Neural cell (in vitro differentiated cells): ENCODE results near the gene MCUR1. TPM values are rescaled to one million over a fixed set of nuclear protein-coding genes. Genes with fewer than 3 reads are reported as not detected.

Experiments used
- H2AFZ ChIP-seq: fragments of 200-600, 300-800 bp; sonication (generic), shearing (Covaris generic); 2 replicates; pipeline ENCODE4 v1.6.0; 2014; ENCODE audit warnings: low read depth, mild to moderate bottlenecking, antibody characterized with exemption, low read length, moderate library complexity
- H3F3A ChIP-seq: fragments of 200-600 bp; shearing (Covaris generic); 2 replicates; pipeline ENCODE4 v1.6.1; 2016; ENCODE audit warnings: mild to moderate bottlenecking, moderate library complexity, mixed read lengths, antibody characterized with exemption, low read length; ENCODE audit not compliant: insufficient read depth, poor library complexity, severe bottlenecking
- H3K27ac ChIP-seq: fragments of 200-600, 300-800 bp; sonication (generic), shearing (Covaris generic); 2 replicates; pipeline ENCODE4 v1.5.1; 2014; ENCODE audit warnings: mild to moderate bottlenecking, low read length, moderate library complexity
- H3K27me3 ChIP-seq: fragments of 300-800, 200-600 bp; sonication (generic), shearing (Covaris generic); 2 replicates; pipeline ENCODE4 v1.6.0; 2014; ENCODE audit warnings: mild to moderate bottlenecking, low read depth, low read length, moderate library complexity; ENCODE audit not compliant: insufficient read depth
- H3K36me3 ChIP-seq: fragments of 300-800, 200-600 bp; sonication (generic), shearing (Covaris generic); 2 replicates; pipeline ENCODE4 v1.5.1; 2014; ENCODE audit warnings: mild to moderate bottlenecking, antibody characterized with exemption, low read length, moderate library complexity; ENCODE audit not compliant: insufficient read depth
- H3K4me2 ChIP-seq: fragments of 300-800, 200-600 bp; sonication (generic), shearing (Covaris generic); 2 replicates; pipeline ENCODE4 v1.6.0; 2014; ENCODE audit warnings: mild to moderate bottlenecking, low read length
- H3K4me3 ChIP-seq: fragments of 300-800, 200-600 bp; sonication (generic), shearing (Covaris generic); 2 replicates; pipeline ENCODE4 v1.5.1; 2014; ENCODE audit warnings: mild to moderate bottlenecking, low read length, moderate library complexity
- H3K79me2 ChIP-seq: fragments of 200-600 bp; shearing (Covaris generic); replicated peaks from 2 replicates; pipeline ENCODE4 v1.6.0; 2014; ENCODE audit warnings: mild to moderate bottlenecking, low read length, moderate library complexity; ENCODE audit not compliant: insufficient read depth
- H3K9ac ChIP-seq: fragments of 300-800, 200-600 bp; sonication (generic), shearing (Covaris generic); 2 replicates; pipeline ENCODE4 v1.6.1; 2016; ENCODE audit warnings: mild to moderate bottlenecking, low read length, mixed read lengths
- H3K9me2 ChIP-seq: fragments of 200-600 bp; shearing (Covaris generic); 2 replicates; pipeline ENCODE4 v1.6.1; 2016; ENCODE audit warnings: mild to moderate bottlenecking, low read length, mixed read lengths; ENCODE audit not compliant: insufficient read depth
- H3K9me3 ChIP-seq: fragments of 200-600, 300-800 bp; sonication (generic), shearing (Covaris generic); 2 replicates; pipeline ENCODE4 v1.6.1; 2016; ENCODE audit warnings: mild to moderate bottlenecking, mixed run types, low read length, moderate library complexity, mixed read lengths
- H4K20me1 ChIP-seq: fragments of 200-600 bp; shearing (Covaris generic); 2 replicates; pipeline ENCODE4 v1.6.1; 2016; ENCODE audit warnings: mild to moderate bottlenecking, mixed run types; ENCODE audit not compliant: insufficient read depth
- CTCF ChIP-seq: fragments of 450-650 bp; IDR thresholded peaks from 2 replicates; pipeline ENCODE4 v1.5.1; 2014; ENCODE audit warnings: antibody characterized with exemption, mild to moderate bottlenecking, moderate library complexity; ENCODE audit not compliant: poor library complexity, severe bottlenecking
- EZH2 ChIP-seq: fragments of 200-600, 300-800 bp; shearing (Covaris generic), sonication (generic); IDR thresholded peaks from 2 replicates; pipeline ENCODE4 v1.6.1; 2014; ENCODE audit warnings: antibody characterized with exemption, low read length, borderline replicate concordance, mild to moderate bottlenecking; ENCODE audit not compliant: insufficient read depth, poor library complexity, severe bottlenecking
- MXI1 ChIP-seq: fragments of 450-650 bp; conservative IDR thresholded peaks from 2 replicates; pipeline ENCODE4 v1.6.1; 2014; ENCODE audit warnings: antibody characterized with exemption, mild to moderate bottlenecking; ENCODE audit not compliant: poor library complexity, severe bottlenecking
- POLR2AphosphoS5 ChIP-seq: IDR thresholded peaks from 2 replicates; pipeline ENCODE4 v1.6.1; 2012
- RAD21 ChIP-seq: fragments of 450-650 bp; conservative IDR thresholded peaks from 2 replicates; pipeline ENCODE4 v1.6.1; 2014; ENCODE audit warnings: antibody characterized with exemption, mild to moderate bottlenecking, moderate library complexity
- SMC3 ChIP-seq: fragments of 450-650 bp; conservative IDR thresholded peaks from 2 replicates; pipeline ENCODE4 v1.6.1; 2014; ENCODE audit warnings: antibody characterized with exemption, mild to moderate bottlenecking, moderate library complexity; ENCODE audit not compliant: poor library complexity
- TAF1 ChIP-seq: IDR thresholded peaks from 2 replicates; pipeline ENCODE4 v1.6.1; 2012; ENCODE audit warnings: low read depth
- polyA plus RNA-seq: library from polyadenylated mRNA; depleted of rRNA; stranded (reverse); fragments of >200 nt; gene quantifications from 2 replicates; pipeline ENCODE4 v1.2.3, GENCODE V29; 2014
- TF ChIP-seq, protein P1 (sequence below): IDR thresholded peaks from 2 replicates; pipeline ENCODE4 v1.6.1; 2012; ENCODE audit warnings: borderline replicate concordance

Gene MCUR1
- polyA plus RNA-seq, 1 donor from 2014 or later: 10.0 TPM

DNA sequence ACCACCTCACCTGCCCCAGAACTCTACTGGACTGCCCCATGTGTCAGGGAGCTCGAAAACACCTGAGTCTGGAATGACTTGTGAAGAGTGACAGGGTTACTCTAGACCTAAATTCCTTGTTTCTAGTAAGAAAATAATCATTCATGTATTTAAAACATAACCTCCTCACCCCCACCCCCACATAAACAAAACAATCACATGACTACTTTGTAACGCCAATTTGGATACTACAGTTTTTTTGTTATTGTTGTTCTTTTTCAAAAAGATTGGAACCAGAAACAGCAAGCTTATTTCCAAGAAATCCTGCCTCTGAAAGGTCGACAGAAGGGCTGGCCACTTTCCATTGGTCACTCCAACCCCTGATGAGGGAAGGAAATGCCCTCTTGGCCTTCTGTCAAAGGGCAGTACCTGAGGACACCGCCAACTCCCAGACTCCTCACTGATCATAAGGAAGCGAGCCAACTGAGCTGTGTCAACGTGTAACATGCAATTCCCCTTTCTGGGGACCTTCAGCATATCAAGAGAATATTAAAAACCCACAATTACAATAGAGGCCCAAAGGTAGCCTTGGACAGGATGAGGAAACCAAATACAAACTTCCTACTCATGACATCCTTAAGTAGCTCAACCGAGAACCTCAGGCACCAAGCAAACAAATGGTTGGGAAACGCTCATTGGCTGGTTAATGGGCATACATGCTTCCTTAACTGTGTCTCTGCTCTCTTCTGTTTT lies 2.6 kb downstream of the MCUR1 start:
- Histone ChIP-seq H2AFZ (no peak overlapping the region), H3K27ac (no peak overlapping the region), H3K79me2 (peaks cover 19% of the 10 kb centered on the region), H3K9ac (no peak overlapping the region), H3K4me3 (peak overlapping the region; percentile 96), H3K9me3 (no peaks in the 10 kb centered on the region), H3K9me2 (no peaks in the 10 kb centered on the region), H3F3A (peaks cover 5% of the 10 kb centered on the region), H3K36me3 (no peaks in the 10 kb centered on the region), H3K4me2 (no peak overlapping the region), H3K27me3 (no peaks in the 10 kb centered on the region), H4K20me1 (no peaks in the 10 kb centered on the region)
- TF ChIP-seq CTCF (no peak), POLR2AphosphoS5 (no peak), MXI1 (no peak), TAF1 (no peak)

- Histone ChIP-seq H3K4me2 (no peak overlapping the region), H3K79me2 (peaks cover 19% of the 10 kb centered on the region), H3K4me3 (no peak overlapping the region), H3K36me3 (no peaks in the 10 kb centered on the region), H3F3A (peaks cover 5% of the 10 kb centered on the region), H2AFZ (no peak overlapping the region), H3K9me3 (no peaks in the 10 kb centered on the region), H3K9ac (no peak overlapping the region), H3K27ac (no peak overlapping the region), H3K9me2 (no peaks in the 10 kb centered on the region), H3K27me3 (no peaks in the 10 kb centered on the region), H4K20me1 (no peaks in the 10 kb centered on the region)
- no peak for TF ChIP-seq EZH2
- no peak for TF ChIP-seq SMC3
- TF ChIP-seq TAF1: no peak
- TF ChIP-seq MXI1: no peak
- no peak for TF ChIP-seq RAD21
- TF ChIP-seq CTCF: no peak
- TF ChIP-seq, protein P1, sequence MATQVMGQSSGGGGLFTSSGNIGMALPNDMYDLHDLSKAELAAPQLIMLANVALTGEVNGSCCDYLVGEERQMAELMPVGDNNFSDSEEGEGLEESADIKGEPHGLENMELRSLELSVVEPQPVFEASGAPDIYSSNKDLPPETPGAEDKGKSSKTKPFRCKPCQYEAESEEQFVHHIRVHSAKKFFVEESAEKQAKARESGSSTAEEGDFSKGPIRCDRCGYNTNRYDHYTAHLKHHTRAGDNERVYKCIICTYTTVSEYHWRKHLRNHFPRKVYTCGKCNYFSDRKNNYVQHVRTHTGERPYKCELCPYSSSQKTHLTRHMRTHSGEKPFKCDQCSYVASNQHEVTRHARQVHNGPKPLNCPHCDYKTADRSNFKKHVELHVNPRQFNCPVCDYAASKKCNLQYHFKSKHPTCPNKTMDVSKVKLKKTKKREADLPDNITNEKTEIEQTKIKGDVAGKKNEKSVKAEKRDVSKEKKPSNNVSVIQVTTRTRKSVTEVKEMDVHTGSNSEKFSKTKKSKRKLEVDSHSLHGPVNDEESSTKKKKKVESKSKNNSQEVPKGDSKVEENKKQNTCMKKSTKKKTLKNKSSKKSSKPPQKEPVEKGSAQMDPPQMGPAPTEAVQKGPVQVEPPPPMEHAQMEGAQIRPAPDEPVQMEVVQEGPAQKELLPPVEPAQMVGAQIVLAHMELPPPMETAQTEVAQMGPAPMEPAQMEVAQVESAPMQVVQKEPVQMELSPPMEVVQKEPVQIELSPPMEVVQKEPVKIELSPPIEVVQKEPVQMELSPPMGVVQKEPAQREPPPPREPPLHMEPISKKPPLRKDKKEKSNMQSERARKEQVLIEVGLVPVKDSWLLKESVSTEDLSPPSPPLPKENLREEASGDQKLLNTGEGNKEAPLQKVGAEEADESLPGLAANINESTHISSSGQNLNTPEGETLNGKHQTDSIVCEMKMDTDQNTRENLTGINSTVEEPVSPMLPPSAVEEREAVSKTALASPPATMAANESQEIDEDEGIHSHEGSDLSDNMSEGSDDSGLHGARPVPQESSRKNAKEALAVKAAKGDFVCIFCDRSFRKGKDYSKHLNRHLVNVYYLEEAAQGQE: no peak
- no peak for TF ChIP-seq POLR2AphosphoS5
These were observed 3.5 kb downstream of the MCUR1 start for GRCh38 chr6:13810688-13811446.
